GM18868 (cell line): Measurements from ENCODE around the gene GPX4.

Experiments used
- ATAC-seq: cut with Tn5 transposase; IDR thresholded peaks from one replicate; pipeline ENCODE4 v1.9.1; 2021; ENCODE audit warnings: mild to moderate bottlenecking, moderate library complexity; ENCODE audit not compliant: unreplicated experiment

The GPX4 gene

GRCh38 chr19:1130771-1131717 is 27.2 kb downstream of the GPX4 start:
- ATAC-seq: no peak

- peak; percentile 55 for ATAC-seq
Measured at GRCh38 chr19:1131718-1132551, 28.1 kb downstream of the GPX4 start.

- peak; percentile 9 for ATAC-seq
Measured at GRCh38 chr19:1132552-1133383, 29.0 kb downstream of the GPX4 start.

GRCh38 chr19:1133471-1133929 is 29.7 kb downstream of the GPX4 start:
- ATAC-seq: no peak

DNA sequence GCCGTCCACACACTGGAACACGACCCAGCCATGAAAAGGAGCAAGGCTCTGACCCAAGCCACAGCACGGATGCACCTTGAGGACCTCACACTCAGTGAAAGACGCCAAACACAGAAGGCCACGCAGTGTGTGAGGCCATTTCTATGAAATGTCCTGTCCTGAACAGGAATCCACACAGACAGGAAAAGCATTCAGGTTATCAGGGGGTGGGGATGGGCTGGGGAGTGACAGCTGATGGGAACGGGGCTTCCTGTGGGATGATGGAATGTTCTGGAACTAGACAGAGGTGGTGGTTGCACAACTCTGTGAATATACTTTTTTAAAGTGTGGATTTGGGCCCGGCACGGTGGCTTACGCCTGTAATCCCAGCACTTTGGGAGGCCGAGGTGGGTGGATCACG is 30.6 kb downstream of the GPX4 start:
- no peak for ATAC-seq

DNA sequence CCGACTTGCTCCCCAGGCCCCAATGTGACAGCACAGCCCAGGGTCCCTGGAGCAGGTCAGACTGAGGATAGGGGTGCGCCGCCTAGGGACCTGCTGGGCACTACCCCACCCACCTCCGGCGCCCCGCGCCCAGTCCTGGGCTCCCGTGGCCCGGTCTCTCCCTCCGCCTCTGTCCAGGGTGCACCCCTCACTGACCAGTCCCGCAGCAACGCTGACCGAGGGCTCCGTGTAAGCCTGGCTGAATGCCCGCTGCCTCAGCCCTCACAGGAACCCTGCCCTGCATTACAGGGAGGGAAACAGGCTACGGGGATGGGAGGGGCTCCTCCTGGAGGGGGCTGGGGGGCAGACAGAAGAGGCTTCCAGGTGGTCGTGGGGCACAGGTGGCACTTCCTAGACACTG is 31.7 kb downstream of the GPX4 start:
- no peak for ATAC-seq

DNA sequence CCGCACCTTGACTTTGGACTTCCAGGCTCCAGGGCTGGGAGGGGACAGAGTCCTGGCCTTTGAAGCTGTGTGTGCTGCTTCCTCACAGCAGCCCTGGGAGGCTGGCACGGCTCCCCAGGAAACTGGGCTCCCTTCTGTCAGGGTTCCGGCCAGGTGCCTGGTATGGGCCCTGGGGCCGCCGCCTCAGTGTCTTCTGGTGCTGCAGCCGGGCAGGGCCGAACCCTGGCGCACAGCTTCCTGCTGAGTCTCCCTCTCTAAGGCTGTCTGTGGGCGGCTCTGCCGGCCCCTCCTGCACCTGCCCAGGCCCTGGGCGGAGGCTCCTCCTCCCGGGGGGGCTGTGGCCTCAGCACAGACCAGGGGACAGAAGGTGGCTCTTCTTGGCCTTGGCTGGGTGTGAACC is 32.4 kb downstream of the GPX4 start:
- no peak for ATAC-seq

DNA sequence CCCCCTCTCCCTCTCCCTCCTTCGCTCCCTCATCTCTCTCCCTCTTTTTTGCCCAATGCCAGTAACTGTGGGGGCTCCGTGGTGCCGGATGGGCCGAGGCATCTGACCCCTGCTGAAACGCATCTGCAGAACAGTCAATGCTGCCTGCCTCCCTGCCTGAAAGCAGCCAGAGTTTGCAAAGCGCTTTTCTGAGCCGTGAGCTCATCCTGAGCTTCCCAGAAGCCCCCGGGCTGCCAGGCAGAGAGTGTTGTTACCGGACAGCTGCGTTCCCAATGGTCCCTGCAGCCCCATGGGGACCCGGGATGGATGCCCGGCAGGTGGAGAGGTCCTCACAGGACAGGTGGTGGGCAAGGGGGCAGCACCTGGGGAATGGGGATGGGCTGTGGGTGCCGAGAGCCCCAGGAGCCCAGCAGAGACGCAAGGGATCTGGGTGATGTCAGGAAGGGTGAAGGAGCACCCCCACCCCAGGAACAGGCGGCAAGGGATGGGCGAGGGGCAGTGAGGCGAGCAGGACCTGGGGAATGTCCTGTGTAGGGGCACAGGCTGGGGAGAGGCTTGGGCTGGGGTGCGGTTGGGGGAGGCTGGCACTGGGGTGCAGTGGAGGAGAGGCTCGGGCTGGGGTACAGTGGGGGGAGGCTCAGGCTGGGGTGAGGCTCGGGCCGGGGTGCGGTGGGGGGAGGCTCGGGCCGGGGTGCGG is 33.0 kb downstream of the GPX4 start:
- no peak for ATAC-seq

GRCh38 chr19:1138121-1138520 is 34.3 kb downstream of the GPX4 start:
- ATAC-seq: no peak

DNA sequence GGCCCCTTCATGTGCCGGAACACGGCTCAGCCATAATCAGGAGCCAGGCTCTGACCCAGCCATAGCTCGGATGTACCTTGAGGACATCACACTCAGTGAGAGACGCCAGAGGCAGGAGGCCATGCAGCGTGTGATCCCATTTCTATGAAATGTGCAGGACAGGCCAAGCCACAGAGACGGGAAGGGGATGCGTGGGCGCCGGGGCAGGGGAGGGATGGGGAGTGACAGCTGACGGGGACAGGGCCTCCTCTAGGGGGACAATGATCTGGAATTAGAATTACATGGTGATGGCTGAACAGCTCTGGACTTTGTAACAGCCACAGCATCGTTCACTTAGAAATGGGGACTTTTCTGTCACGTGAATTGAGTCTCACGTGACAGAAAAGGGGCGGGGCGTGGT is 35.3 kb downstream of the GPX4 start:
- ATAC-seq: no peak

DNA sequence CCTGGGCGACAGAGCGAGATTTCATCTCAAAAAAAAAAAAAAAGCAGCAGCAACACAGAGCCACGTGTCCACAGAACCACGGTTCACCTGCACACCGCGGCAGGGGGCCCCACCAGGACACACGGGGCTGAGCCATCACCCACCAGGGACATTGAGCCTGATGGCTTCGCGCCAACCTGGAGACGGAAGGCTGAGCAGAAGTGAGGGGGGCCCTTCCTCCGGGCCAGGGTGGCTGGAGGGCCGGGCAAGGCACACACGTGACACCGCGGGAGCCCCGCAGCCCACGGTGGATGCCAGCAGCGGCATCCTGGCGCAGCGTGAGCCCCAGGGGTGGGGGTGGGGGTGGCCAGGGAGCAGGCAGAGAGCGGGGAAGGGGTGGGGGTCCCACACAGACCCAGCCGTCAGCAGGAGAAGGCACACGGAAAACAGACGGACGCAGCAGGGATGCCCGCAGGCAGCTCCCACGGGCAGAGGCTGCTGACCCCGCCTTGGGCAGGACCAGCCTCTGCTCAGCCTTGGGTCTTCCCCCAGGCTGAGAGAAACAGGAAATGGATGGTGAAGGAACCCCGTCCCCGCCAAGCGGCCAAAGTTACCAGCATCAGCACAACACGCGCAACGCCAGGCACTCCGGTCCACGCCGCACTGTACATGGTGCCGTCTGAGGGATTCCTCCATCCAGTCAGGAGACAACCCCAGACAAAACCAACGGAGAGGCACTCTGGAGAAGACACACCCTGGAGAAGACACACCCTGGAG is 36.7 kb downstream of the GPX4 start:
- ATAC-seq: no peak

GRCh38 chr19:1141944-1142343 is 38.1 kb downstream of the GPX4 start:
- ATAC-seq: no peak

- no peak for ATAC-seq
Measured at GRCh38 chr19:1143828-1144399, 40.1 kb downstream of the GPX4 start.

- ATAC-seq: no peak
Measured at GRCh38 chr19:1144741-1145140, 40.9 kb downstream of the GPX4 start.

DNA sequence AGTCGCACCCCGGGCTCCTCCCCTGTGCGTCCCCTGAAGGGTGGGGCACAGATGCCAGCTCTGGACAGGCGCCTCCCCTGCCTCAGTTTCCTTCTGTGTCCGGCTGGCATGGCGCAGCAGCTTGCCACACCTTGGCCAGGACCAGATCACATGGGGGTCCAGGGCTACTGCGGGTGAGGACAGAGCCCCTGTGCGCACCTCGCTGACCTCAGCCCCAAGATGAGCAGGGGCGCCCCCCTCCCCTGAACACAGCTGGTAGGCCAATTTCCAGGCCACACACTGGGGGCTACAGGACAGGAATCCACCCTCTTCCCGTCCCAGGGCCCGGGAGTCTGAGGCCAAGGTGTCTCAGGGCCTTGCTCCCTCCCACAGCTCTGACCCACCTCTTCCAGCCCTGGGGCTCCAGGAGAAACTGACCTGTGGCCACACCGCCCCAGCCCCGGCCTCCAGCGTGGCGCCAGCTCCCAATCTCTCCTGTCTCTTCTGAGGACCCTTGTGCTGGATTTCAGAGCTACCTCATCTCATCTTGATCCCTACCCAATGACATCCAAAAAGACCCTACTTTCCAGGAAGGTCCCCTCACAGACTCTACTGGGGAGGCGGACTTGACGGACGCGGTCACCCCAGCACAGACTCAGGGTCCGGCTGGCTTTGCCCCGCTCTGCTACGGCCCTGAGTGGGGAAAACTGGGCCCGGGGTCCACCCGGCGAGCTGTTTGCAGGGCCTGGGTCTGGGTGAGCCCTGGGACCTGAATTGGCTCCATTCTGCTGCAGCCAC is 42.0 kb downstream of the GPX4 start:
- no peak for ATAC-seq

DNA sequence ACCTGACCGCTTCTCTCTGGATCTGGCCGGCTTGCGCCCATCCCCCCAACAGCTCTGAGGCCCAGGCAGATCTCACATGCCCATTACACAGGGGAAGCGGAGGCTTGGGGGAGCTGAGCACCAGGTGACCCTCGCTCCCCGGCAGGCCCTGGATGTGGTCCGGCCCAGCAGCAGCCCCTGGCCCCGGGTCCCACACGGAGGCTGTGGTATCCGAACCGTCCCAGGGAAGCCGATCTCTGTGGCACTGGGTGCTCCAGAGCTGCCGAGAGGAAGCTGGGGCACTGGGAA is 42.6 kb downstream of the GPX4 start:
- ATAC-seq: no peak

DNA sequence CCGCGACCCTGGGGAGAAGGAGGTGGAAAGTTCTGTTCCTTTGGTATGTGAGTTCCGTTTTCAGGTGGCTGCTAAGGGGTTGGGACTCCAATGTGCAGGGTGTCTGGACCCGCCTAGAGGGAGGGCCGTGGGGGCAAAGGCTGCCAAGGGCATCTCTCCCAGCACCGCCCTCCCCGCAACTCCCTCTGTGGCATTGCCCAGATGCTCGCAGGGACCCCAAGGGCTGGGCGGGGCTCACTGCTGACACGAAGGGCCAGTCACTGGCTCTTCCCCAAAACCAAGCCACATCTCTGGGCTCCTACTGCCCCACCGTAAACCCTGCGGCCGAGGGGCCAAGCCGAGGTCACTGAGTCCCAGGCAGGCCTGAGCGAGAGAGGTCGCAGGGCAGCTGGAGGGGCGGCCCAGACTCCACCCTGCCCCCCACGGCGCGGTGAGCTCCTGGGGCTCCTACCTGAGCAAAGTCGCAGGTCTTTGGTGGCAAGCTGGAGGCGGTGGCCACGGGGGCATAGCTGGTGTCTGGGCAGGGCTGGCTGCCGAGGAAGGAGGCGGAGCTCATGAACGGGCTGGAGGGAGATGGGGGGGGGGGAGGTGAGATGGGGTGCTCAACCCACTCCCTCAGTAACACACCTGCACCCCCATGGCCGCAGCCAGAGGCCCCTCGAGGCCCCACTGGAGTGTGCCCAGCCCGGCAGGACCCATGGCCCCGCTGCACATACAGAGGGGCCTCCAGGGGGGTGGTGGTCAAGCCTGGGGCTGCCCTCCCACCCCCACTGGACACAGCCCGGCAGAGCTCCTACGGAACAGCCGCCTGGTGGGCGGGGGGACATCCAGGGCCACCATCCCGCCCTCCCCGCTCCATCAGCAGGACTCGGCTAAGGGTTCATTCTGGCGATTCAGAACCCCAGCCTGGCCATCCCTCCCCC is 43.3 kb downstream of the GPX4 start:
- no peak for ATAC-seq
